HepG2 (cell line): ENCODE measurements around the gene EXOSC9. TPM values are rescaled to one million over a fixed set of nuclear protein-coding genes. Genes with fewer than 3 reads are reported as not detected.

Source experiments
- ATAC-seq: fragments of 200-7000 bp; cut with Tn5 transposase; 3 replicates; pipeline ENCODE4 v1.9.1; 2020; ENCODE audit warnings: mild to moderate bottlenecking, moderate library complexity
- BruUV-seq: library from RNA; stranded (reverse); fragments of 400-500 nt; replicated peaks from 2 replicates; lab custom pipeline; 2021; lab: Mats Ljungman, UMichigan
- CTCF ChIA-PET: fragments of 300-600 bp; formaldehyde crosslinking; extraction: SDS; loops from one replicate; lab custom pipeline; 2021; ENCODE audit warnings: low total read pairs, inconsistent platforms, low intra/inter-chr PET ratio; lab: Yijun Ruan, JAX
- POLR2A ChIA-PET: fragments of 350-600 bp; sonication (Branson Sonifier 250); formaldehyde crosslinking; loops from one replicate; lab custom pipeline; 2020; ENCODE audit warnings: antibody characterized with exemption, inconsistent platforms; lab: Yijun Ruan, JAX
- DNase-seq: peaks from one replicate; pipeline ENCODE4 v3.0.0-alpha.2; 2015; ENCODE audit warnings: low spot score
- FAIRE-seq: peaks from 3 replicates; lab custom pipeline; 2011; peaks lifted over from hg19 to GRCh38; lab: Jason Lieb, UNC
- H2AFZ ChIP-seq: one replicate; pipeline ENCODE4 v1.6.1; 2011; ENCODE audit warnings: low read length, inconsistent platforms
- H3K27ac ChIP-seq: fragments of 300-600 bp; 3 replicates; pipeline ENCODE4 v1.8.0; 2011; ENCODE audit warnings: mixed run types, mild to moderate bottlenecking, mixed read lengths, low read length, inconsistent platforms; ENCODE audit not compliant: insufficient read depth; ENCODE audit errors: extremely low read length
- H3K27me3 ChIP-seq, 2 experiments: fragments of 200-600 bp in 1 of 2; 2 replicates in 1 of 2; 3 replicates in 1 of 2; pipeline versions ENCODE4 v1.6.0 to v1.8.0; 2011; ENCODE audit warnings: low read length in 2 of 2, mild to moderate bottlenecking in 2 of 2, moderate library complexity in 2 of 2, inconsistent platforms in 1 of 2; ENCODE audit not compliant: insufficient read depth in 2 of 2, control insufficient read depth in 1 of 2
- H3K36me3 ChIP-seq, 2 experiments: fragments of 200-600 bp in 1 of 2; replicated peaks in 1 of 2; 2 replicates in 1 of 2; 3 replicates in 1 of 2; pipeline versions ENCODE4 v1.5.1 to v1.8.0; 2011; ENCODE audit warnings: low read length in 2 of 2, inconsistent platforms in 1 of 2; ENCODE audit not compliant: insufficient read depth in 2 of 2, control insufficient read depth in 1 of 2
- H3K4me1 ChIP-seq: 2 replicates; pipeline ENCODE4 v1.5.1; 2012; ENCODE audit warnings: low read length, inconsistent platforms; ENCODE audit not compliant: insufficient read depth
- H3K4me2 ChIP-seq: 2 replicates; pipeline ENCODE4 v1.6.0; 2011; ENCODE audit warnings: low read depth, low read length, inconsistent platforms
- H3K4me3 ChIP-seq, 3 experiments: fragments of 200-600 bp in 1 of 3; sonication (generic), shearing (Covaris generic) in 1 of 3; replicated peaks in 1 of 3; 2 replicates each; pipeline ENCODE4 v1.5.1; 2011 to 2016; ENCODE audit warnings: low read length in 3 of 3, inconsistent platforms in 2 of 3, low read depth in 2 of 3, mild to moderate bottlenecking in 2 of 3, control low read depth in 1 of 3, mixed read lengths in 1 of 3; ENCODE audit not compliant: insufficient read depth in 1 of 3
- H3K79me2 ChIP-seq: one replicate; pipeline ENCODE4 v1.6.1; 2011; ENCODE audit warnings: low read length, inconsistent platforms; ENCODE audit not compliant: insufficient read depth
- H3K9ac ChIP-seq: 2 replicates; pipeline ENCODE4 v1.6.0; 2011; ENCODE audit warnings: mild to moderate bottlenecking, low read depth, low read length, inconsistent platforms; ENCODE audit not compliant: insufficient read depth
- H3K9me3 ChIP-seq: 2 replicates; pipeline ENCODE4 v1.5.1; 2012; ENCODE audit warnings: mild to moderate bottlenecking, low read length
- H4K20me1 ChIP-seq: 2 replicates; pipeline ENCODE4 v1.6.0; 2011; ENCODE audit warnings: inconsistent platforms, mild to moderate bottlenecking, low read length, moderate library complexity; ENCODE audit not compliant: insufficient read depth
- CCAR2 ChIP-seq: fragments of 200-400 bp; formaldehyde crosslinking; optimal IDR thresholded peaks from 2 replicates; pipeline ENCODE3; 2018; ENCODE audit warnings: low read depth, mild to moderate bottlenecking, low read length, moderate library complexity
- FUBP1 ChIP-seq: sonication (generic); formaldehyde crosslinking; IDR thresholded peaks from 2 replicates; pipeline ENCODE4 v1.5.1; 2020; ENCODE audit warnings: missing genetic modification reagents, mild to moderate bottlenecking, borderline replicate concordance
- HNF4G ChIP-seq, 2 experiments: sonication (generic) in 1 of 2; formaldehyde crosslinking in 1 of 2; IDR thresholded peaks; 2 replicates each; pipeline versions ENCODE4 v1.4.0 to v1.6.1; 2011 to 2020; ENCODE audit warnings: borderline replicate concordance in 2 of 2, low read depth in 2 of 2, mild to moderate bottlenecking in 2 of 2, low read length in 1 of 2, missing genetic modification reagents in 1 of 2, moderate library complexity in 1 of 2
- HNRNPH1 ChIP-seq: fragments of 200-400 bp; formaldehyde crosslinking; optimal IDR thresholded peaks from 2 replicates; pipeline ENCODE3; 2017; ENCODE audit warnings: mild to moderate bottlenecking, low read depth, low read length
- ZNF180 ChIP-seq: sonication (generic); formaldehyde crosslinking; IDR thresholded peaks from 2 replicates; pipeline ENCODE4 v1.4.0; 2020; ENCODE audit warnings: low read depth, missing genetic modification reagents, borderline replicate concordance
- WGBS: methylation state at CpG from one replicate; pipeline ENCODE4 v1.1.6; 2017; ENCODE audit warnings: low lambda C conversion rate; 5-methylcytosine and 5-hydroxymethylcytosine counted together
- in situ Hi-C: cut with HindIII; loops from 2 replicates; pipeline ENCODE4 v1.10.0; 2017; ENCODE audit warnings: low pct_unique_long_range_greater_than_20kb; ENCODE audit not compliant: extremely low pct_ligation_motif_present
- intact Hi-C: fragments of 100-400 bp; cut with micrococcal nuclease; formaldehyde crosslinking; loops from one replicate; pipeline ENCODE4 v1.10.0; 2022; ENCODE audit not compliant: unreplicated experiment
- polyA plus RNA-seq, 8 experiments: library from polyadenylated mRNA; depleted of rRNA in 3 of 8; stranded (reverse) in 7 of 8; unstranded in 1 of 8; fragments of >200 nt; fragmentation: Illumina TruSeq in 4 of 8; extraction: Trizol in 4 of 8; gene quantifications; 2 replicates each; pipeline versions ENCODE4 v1.2.1 to v1.2.3, GENCODE V29; 2011 to 2016; ENCODE audit warnings: low read depth in 4 of 8, missing spikeins in 1 of 8, mixed read lengths in 1 of 8; ENCODE audit not compliant: insufficient read depth in 1 of 8
- total RNA-seq, 5 experiments: library from RNA; depleted of rRNA; stranded (reverse); fragments of >200 nt; fragmentation: Illumina TruSeq; extraction: Trizol; gene quantifications; 2 replicates each; pipeline ENCODE4 v1.2.3, GENCODE V29; 2016; ENCODE audit warnings: low read depth in 1 of 5
- TF ChIP-seq, protein P1 (sequence below): sonication (generic); formaldehyde crosslinking; IDR thresholded peaks from 2 replicates; pipeline ENCODE4 v1.5.1; 2020; ENCODE audit warnings: missing genetic modification reagents, mild to moderate bottlenecking, borderline replicate concordance
- TF ChIP-seq, protein P2 (sequence below): sonication (generic); formaldehyde crosslinking; IDR thresholded peaks from 2 replicates; pipeline ENCODE4 v1.4.0; 2020; ENCODE audit warnings: missing genetic modification reagents
- TF ChIP-seq, protein P3 (sequence below): sonication (generic); formaldehyde crosslinking; IDR thresholded peaks from 2 replicates; pipeline ENCODE4 v1.5.0; 2020; ENCODE audit warnings: missing genetic modification reagents
- TF ChIP-seq, protein P4 (sequence below): IDR thresholded peaks from 2 replicates; pipeline ENCODE4 v1.6.1; 2016; ENCODE audit warnings: mild to moderate bottlenecking, missing biosample characterization, missing genetic modification reagents

Gene EXOSC9
- total and polyA plus RNA-seq, 2 of the 13 experiments (the other 11 are each of a cell fraction or from before 2014, with no cell fraction given): 26.0 to 48.0 TPM

GRCh38 chr4:121806411-121806810 lies 5.3 kb downstream of the EXOSC9 start:
- BruUV-seq: no TSS peak
- H3K4me1 ChIP-seq: peaks cover 18% of the 10 kb centered on the region
- no peak for DNase-seq
- no peaks in the 10 kb centered on the region for H3K9me3 ChIP-seq
- no peak for ATAC-seq
- peaks cover 8 to 30% of the 10 kb centered on the region in 2 experiments; a peak in 4 of 5 replicates for H3K36me3 ChIP-seq
- CTCF ChIA-PET: no interaction called here
- no peak overlapping the region for H3K4me2 ChIP-seq
- H2AFZ ChIP-seq: no peak overlapping the region
- H3K79me2 ChIP-seq: peaks cover 16% of the 10 kb centered on the region
- POLR2A ChIA-PET: no interaction called here
- H3K4me3 ChIP-seq: no peak overlapping the region
- in situ Hi-C loops (no loop called here), intact Hi-C loops (no loop called here)
- no peaks in the 10 kb centered on the region; a peak in 1 of 5 replicates for H3K27me3 ChIP-seq
- WGBS: 92% methylated on average over 4 of the region's 4 CpGs
- no peak overlapping the region for H3K9ac ChIP-seq
- no peak for FAIRE-seq
- no peak overlapping the region for H3K27ac ChIP-seq
- H4K20me1 ChIP-seq: no peaks in the 10 kb centered on the region
- TF ChIP-seq, protein P1, sequence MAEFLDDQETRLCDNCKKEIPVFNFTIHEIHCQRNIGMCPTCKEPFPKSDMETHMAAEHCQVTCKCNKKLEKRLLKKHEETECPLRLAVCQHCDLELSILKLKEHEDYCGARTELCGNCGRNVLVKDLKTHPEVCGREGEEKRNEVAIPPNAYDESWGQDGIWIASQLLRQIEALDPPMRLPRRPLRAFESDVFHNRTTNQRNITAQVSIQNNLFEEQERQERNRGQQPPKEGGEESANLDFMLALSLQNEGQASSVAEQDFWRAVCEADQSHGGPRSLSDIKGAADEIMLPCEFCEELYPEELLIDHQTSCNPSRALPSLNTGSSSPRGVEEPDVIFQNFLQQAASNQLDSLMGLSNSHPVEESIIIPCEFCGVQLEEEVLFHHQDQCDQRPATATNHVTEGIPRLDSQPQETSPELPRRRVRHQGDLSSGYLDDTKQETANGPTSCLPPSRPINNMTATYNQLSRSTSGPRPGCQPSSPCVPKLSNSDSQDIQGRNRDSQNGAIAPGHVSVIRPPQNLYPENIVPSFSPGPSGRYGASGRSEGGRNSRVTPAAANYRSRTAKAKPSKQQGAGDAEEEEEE (CRISPR knock-in tag): no peak
- TF ChIP-seq HNRNPH1: no peak
- TF ChIP-seq FUBP1 (CRISPR knock-in tag): no peak
- TF ChIP-seq, protein P2, sequence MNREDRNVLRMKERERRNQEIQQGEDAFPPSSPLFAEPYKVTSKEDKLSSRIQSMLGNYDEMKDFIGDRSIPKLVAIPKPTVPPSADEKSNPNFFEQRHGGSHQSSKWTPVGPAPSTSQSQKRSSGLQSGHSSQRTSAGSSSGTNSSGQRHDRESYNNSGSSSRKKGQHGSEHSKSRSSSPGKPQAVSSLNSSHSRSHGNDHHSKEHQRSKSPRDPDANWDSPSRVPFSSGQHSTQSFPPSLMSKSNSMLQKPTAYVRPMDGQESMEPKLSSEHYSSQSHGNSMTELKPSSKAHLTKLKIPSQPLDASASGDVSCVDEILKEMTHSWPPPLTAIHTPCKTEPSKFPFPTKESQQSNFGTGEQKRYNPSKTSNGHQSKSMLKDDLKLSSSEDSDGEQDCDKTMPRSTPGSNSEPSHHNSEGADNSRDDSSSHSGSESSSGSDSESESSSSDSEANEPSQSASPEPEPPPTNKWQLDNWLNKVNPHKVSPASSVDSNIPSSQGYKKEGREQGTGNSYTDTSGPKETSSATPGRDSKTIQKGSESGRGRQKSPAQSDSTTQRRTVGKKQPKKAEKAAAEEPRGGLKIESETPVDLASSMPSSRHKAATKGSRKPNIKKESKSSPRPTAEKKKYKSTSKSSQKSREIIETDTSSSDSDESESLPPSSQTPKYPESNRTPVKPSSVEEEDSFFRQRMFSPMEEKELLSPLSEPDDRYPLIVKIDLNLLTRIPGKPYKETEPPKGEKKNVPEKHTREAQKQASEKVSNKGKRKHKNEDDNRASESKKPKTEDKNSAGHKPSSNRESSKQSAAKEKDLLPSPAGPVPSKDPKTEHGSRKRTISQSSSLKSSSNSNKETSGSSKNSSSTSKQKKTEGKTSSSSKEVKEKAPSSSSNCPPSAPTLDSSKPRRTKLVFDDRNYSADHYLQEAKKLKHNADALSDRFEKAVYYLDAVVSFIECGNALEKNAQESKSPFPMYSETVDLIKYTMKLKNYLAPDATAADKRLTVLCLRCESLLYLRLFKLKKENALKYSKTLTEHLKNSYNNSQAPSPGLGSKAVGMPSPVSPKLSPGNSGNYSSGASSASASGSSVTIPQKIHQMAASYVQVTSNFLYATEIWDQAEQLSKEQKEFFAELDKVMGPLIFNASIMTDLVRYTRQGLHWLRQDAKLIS (CRISPR knock-in tag): no peak
- TF ChIP-seq CCAR2: no peak
- no peak for TF ChIP-seq HNF4G (IDR thresholded peaks at IDR 0.05; ENCODE audit: borderline replicate concordance, low read depth, low read length)
- no peak for TF ChIP-seq HNF4G (CRISPR knock-in tag; IDR thresholded peaks at IDR 0.05; ENCODE audit: borderline replicate concordance, low read depth)
- TF ChIP-seq ZNF180: no peak
- TF ChIP-seq, protein P3, sequence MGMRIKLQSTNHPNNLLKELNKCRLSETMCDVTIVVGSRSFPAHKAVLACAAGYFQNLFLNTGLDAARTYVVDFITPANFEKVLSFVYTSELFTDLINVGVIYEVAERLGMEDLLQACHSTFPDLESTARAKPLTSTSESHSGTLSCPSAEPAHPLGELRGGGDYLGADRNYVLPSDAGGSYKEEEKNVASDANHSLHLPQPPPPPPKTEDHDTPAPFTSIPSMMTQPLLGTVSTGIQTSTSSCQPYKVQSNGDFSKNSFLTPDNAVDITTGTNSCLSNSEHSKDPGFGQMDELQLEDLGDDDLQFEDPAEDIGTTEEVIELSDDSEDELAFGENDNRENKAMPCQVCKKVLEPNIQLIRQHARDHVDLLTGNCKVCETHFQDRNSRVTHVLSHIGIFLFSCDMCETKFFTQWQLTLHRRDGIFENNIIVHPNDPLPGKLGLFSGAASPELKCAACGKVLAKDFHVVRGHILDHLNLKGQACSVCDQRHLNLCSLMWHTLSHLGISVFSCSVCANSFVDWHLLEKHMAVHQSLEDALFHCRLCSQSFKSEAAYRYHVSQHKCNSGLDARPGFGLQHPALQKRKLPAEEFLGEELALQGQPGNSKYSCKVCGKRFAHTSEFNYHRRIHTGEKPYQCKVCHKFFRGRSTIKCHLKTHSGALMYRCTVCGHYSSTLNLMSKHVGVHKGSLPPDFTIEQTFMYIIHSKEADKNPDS (CRISPR knock-in tag): no peak
- TF ChIP-seq, protein P4, sequence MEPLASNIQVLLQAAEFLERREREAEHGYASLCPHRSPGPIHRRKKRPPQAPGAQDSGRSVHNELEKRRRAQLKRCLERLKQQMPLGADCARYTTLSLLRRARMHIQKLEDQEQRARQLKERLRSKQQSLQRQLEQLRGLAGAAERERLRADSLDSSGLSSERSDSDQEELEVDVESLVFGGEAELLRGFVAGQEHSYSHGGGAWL (CRISPR knock-in tag): no peak
